CD4-positive, alpha-beta T cell treated with Interleukin-21 for 1 hour (primary cell): ENCODE data around the gene GUCY1A2.
"Not testable (repeated sequence)": the region's sequence is repeated elsewhere in the genome, so short reads cannot be mapped to it uniquely, and the experiment has no call there.

Source experiments
- DNase-seq: peaks from one replicate; pipeline ENCODE4 v3.0.0-alpha.2; 2020

GUCY1A2 gene, protein sequence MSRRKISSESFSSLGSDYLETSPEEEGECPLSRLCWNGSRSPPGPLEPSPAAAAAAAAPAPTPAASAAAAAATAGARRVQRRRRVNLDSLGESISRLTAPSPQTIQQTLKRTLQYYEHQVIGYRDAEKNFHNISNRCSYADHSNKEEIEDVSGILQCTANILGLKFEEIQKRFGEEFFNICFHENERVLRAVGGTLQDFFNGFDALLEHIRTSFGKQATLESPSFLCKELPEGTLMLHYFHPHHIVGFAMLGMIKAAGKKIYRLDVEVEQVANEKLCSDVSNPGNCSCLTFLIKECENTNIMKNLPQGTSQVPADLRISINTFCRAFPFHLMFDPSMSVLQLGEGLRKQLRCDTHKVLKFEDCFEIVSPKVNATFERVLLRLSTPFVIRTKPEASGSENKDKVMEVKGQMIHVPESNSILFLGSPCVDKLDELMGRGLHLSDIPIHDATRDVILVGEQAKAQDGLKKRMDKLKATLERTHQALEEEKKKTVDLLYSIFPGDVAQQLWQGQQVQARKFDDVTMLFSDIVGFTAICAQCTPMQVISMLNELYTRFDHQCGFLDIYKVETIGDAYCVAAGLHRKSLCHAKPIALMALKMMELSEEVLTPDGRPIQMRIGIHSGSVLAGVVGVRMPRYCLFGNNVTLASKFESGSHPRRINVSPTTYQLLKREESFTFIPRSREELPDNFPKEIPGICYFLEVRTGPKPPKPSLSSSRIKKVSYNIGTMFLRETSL

DNA sequence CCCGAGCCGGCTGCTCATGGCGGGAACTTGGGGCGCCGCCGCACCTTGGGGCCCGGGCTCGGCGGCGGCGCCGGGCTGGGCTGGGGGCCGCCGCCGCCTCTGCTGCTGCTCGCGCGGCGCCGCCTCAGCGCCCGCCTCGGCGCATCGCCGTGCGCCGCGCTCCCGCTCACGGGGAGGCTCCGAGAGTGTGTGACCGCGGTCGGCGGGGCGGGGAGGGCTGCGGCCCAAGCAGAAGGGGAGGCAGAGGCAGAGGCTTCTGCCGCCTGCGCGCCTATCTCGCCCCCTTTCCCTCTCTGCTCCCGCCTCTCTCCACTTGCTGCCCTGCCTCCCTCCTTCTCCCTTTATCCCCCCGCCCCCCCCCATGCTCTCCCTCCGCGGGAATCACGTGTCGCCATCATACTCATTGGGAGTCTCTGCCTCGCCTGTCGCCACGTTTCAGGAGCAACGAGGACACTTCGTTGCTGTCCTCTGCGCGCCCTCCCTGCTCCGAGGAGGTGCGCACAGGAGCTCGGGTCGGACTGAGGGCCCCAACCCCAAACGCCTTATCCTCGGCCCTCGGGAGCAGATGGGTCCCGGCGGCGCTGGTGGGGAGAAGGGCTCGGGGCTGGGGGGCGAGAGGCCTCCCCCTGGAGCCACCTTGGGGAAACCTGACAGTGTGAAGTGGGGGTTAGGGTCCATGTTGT lies at the start of gene GUCY1A2:
Gene GUCY1A2, minus strand, starts transcription at position 258 of the 683 bp plus-strand sequence. CDS start 421 bp downstream, outside the sequence.
- no peak for DNase-seq

DNA sequence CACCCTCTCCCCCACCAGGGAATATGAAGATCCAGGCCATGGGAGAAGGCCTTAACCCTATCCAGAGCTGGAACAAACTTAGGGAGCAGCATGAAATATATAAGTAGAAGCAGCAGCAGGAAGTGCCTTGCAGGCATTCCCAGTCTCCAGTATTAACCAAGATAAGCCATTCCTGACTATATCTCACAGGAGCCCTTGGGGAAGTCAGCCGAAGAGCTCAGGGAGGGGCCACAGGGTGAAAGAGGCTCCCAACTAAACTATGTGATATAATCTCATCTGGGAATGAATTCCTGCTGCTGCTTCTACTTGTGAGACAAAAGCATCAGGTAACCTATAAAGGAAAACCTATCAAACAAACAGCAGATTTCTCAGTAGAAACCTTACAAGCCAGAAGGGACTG lies 36.1 kb upstream of the GUCY1A2 start:
- DNase-seq = no peak

DNA sequence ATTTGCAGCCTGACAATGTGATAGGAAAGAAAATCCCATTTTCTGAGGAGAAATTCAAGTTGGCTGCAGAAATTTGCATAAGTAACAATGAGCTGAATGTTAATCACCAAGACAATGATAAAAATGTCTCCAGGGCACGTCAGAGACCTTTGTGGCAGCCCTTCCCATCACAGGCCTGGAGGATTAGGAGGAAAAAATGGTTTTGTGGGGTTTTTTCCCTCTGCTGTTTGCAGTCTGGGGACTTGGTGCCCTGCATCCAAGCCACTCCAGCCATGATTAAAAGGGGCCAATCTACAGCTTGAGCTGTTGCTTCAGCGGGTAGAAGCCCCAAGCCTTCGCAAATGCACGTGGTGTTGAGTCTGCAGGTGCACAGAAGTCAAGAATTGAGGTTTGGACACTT lies 33.1 kb upstream of the GUCY1A2 start:
- not testable (repeated sequence) for DNase-seq

DNA sequence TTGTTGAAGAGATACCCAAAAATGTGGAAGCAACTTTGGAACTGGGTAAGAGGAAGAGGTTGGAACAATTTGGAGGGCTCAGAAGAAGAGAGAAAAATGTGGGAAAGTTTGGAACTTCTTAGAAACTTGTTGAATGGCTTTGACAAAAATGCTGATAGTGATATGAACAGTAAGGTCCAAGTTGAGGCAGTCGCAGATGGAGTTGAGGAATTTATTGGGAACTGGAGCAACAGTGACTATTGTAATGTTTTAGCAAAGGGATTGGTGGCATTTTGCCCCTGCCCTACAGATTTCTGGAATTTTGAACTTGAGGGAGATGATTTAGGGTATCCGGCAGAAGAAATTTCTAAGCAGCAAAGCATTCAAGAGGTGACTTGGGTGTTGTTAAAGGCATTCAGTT lies 32.6 kb upstream of the GUCY1A2 start:
- DNase-seq = not testable (repeated sequence)

DNA sequence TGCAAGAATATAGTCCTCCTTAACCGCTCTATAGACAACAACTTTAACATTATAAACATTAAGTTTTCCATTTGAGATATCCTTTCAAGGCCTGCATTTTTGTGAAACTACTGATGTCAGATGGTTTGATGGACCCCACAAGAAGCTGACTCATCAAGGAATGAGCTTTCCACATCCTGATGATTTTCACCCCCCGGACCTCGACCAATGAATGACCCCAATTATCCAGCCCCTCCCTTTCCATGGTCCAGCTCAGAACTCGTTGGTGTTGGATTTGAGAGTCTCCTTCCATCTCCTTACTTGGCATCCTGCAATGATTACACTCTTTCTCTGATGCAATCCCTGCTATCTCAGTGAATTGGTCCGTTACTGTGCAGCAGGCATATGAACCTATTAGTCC lies 31.8 kb upstream of the GUCY1A2 start:
- DNase-seq = no peak

DNA sequence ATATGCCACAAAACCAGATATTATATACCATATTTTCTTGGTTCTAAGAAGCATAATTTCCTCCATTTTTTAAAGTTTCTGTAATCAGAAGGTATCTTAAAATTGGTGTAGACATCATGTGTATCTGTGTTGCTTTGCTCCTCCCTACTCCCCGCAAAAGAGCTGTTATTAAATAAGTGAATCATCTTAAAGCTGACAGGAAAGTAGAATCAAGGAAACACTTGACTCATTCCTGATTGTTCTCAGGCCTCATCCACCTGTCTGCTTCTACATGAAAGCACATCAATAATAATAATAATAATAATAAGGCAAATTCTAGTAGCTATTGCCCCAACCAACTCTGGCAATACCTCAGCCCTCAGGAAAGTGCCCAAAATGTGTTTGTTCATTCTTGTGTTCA lies 26.2 kb upstream of the GUCY1A2 start:
- DNase-seq = no peak

DNA sequence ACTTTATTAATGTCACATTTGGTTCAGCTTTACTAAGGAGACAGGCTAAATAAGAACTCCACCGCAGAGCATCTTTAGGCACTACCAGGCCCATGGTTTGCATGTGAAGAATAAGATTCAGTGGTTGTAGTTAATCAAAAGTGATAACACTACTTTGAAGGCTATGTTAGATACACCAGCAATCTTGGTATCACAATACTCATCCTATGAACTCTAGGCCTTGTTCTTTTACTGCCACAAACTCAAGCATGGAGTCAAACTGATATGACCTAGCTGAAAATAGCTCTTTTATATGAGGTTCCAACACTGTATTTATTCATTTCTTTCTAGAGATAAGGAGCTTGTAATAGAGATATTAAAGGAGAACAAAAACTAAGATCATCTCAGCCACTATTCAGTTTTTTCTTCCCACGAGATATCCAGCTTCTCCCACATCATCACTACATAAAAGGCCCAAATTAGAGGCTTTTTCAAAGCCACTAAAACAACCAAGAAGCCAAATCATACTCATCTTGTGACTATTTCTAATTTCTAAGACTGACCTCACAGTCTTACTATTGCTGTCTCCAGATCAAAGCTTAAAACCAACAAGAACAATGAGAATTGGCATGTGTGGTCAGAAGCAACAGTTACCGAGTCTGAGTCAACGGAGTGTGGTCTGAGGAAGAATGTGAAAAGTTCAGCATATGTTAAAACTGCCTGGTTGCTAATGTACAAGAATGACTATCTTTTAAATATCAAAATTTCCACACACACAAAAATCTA lies 25.1 kb upstream of the GUCY1A2 start:
- DNase-seq = no peak

DNA sequence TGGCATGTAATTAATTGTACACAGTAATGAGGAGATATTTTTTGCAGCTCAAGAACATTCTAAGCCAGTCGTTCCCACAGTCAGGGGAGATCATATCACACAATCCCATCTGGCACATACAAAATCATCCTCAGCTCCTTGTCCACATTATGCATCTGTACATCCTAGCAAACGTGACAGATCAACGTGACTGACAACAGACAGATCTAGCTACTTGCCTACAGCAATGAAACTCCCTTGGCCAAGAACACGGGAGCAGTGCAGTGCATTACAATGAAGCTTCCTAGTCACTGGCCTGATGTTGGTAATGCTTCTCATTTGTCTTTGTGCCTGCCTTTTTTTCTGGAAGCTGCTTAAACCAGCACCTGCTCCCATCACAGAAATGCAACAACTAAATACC lies 24.5 kb upstream of the GUCY1A2 start:
- DNase-seq = no peak

DNA sequence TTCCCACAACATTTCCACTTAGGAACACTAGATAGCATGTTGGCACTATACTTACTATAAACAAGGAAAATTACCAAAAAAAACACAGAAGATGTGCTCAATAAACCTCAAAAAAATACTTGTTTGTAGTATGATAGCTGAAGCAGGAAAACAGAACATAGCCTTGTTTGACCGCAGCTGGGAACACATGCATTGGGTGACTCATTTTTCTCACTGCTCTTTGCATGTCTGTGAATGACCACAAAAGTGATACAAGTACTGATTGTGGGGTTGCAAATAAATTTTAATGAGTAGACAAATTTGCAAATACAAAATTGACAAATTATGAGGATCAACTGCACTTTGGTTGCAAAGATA lies 22.8 kb upstream of the GUCY1A2 start:
- DNase-seq = no peak

DNA sequence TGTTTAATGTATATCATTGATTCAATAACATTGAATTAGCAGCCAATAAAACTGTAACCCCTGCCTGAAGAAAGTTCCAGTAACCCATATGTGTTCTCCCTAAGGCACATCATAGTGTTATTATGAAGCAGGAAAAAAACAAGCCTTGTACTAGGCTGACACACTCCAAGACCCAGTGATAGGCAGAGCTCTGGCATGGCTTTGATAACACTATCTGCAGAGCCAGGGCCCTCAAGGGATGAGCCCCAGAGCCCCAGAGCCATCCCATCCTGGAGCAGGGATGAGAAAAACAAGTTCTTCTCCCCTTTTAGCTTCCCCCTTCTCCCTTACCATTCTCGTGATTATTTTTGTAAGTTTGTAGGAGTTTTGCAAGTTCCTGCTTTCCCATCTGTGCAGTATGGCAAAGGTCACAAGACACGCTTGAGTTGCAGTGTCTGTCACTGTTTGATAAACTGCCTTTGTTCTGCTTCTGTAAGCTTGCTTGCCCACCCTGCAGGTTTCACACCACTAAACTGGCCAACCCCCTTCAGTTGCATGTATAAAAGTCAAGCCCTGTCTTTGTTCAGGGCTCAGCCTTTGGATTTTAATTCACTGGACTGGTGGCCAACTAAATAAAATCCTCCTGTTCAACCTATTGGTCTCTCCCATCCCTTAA lies 22.3 kb upstream of the GUCY1A2 start:
- DNase-seq = no peak

DNA sequence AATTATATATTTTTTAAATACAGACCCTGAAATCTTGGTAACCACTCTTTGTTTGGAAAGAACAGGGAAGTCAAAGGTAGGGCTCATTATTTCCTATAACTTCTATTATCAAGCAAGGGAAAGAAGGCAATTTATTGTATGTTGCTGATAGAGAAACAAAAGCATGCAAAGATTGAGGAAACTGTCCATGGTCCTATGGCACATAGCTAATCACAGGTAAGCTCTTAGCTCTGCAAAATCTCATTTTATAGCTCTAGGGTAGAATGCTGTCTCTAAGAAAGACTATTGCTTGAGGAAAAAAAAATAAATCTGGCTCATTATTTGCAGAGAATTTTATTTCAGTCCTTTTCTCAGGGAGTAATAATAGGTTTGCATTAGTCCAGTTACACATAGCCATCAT lies 7.4 kb upstream of the GUCY1A2 start:
- no peak for DNase-seq

DNA sequence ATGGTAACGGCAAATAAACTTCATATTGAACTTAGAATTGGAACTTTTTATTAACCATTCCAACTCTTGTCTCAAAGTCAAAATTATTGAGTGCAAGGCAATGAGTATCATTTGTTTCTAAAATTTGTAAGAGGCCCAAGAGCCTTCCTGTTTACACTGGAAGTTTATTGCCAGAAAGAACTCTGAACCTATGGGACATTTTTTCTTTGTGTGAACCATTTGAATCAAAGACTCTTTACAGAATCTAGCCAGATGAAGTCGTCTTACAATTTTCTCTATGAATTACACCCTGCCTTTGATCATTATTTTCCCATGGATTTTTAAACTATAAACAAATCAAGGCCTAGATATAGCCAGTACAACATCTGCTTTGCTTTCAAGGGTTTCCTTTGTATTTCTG lies 2.3 kb upstream of the GUCY1A2 start:
- DNase-seq = no peak

DNA sequence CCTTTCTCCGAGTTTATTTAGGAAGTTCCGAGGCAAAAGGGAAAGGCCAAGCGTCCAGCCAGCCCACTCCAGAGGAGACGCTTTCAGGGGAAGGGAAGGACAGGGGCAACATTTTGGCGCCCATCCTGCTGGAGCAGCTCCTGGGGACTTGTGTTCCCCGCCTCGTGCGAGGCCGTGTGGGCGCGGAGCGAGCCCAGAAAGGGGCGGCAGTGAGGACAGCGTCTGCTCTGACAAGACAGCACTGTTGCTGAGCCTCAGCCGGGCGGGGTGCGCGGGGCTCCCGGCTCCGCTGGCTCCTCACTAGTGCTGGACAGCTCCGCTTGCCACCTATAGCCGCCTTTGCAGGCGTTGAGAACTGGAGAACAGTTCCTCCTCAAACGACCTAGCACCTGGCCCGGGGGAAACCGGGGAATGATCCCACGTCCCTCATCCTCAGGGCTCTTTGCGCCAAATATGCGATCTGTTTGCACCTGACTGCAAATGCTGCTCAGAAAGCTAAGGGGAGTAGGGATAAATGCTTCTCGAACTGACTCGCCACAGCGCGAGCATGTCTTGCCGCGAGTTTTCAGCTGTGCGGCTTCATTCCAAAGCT lies 722 bp upstream of the GUCY1A2 start:
- DNase-seq = no peak

DNA sequence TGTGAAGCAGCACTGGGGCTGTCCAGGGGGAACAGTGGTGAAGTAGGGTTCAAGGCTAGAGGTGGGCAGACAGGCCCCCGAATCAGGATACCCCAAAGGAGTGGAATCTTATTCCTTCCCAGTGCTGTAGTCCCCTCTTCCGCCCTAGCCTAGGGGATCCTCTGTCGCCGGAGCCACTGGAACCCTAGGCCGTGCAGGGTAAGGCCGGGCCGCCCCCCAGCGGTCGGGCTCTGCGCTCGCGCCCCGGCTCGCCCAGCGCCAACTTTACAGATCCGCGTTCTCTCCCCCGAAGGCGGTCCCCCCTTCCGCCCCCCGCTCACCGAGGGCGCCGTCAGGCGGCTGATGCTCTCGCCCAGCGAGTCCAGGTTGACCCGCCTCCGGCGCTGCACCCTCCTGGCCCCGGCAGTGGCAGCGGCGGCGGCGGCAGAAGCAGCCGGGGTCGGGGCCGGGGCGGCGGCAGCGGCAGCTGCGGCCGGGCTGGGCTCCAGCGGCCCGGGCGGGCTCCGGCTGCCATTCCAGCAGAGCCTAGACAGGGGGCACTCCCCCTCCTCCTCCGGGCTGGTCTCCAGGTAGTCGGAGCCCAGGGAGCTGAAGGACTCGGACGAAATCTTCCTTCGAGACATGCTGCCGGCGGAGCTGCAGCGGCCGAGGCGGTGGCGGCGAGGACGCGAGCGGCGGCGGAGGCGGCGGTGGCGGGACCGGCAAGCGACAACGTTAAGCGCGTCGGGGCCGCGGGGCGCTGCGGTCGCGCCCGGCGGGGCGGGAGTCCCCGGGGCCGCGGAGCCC lies 650 bp downstream of the GUCY1A2 start:
- no peak for DNase-seq

DNA sequence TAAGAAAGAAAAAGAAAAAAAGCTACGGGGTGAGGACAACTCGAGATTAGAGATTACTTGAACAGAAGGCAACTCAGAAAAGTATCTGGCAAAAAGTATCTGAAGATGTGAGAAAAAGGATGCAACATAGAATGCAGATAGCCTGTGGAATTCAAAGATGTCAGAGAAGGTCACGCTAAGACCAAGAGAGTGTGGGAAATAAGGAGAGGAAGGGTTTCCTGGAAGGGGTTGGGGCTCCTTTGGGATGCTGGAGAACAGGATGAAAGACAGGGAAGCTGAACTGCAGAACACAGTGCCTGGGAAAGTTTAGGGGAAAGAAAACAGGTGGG lies 1.2 kb downstream of the GUCY1A2 start:
- no peak for DNase-seq

DNA sequence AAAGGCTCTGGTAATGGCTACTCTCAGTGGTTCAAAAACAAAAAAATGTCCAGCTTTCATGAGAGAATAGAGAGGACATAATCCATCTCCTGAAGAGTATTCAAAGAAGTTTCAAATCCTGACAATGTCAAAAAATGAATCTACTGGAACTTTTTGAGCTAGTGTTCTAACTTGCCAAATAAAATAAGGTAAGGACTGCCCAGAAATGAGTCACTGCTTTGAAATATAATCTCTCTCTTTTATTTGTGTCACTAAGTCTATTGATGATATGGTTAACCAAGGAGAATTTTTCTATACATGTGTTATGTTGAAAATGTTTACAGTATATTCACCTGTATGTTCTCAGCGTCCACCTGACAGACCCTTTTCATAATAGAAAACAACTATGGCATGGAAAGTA lies 3.4 kb downstream of the GUCY1A2 start:
- DNase-seq = no peak

DNA sequence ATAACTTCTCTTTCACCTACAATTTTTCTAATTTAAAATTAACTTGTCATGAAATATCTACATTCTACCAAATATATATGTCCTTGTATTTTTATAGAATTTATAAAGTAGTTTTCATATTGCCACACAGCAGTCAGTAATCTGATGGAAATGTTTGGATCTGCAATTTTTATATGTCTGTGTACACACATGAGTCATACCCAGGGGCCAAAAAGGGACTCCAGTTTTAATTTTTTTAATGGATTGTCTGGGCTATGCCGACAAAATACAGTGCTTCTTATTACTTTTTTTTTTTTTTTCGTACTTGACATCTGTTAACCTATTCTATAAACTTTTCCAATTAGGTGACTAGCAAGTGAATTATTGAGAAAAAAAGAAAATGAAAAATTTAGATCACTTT lies 6.3 kb downstream of the GUCY1A2 start:
- no peak for DNase-seq

DNA sequence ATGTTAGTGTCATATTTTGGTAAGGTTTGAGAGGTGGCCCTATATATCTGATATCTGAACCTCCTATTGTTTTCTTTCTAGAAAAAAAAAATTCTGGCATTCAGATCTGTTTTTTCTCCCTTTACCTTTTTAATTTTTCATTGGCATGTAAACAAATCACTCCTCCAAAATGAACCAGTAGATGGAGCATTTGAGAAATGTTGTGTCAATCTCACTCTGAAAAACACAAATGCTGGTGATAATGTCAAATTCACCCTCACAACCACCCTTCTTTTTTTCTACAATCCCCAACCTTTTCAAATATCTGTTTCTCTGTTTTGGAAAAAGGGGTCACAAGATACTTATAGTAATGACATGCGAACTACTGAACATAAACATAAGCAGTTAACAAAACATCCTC lies 9.1 kb downstream of the GUCY1A2 start:
- no peak for DNase-seq

DNA sequence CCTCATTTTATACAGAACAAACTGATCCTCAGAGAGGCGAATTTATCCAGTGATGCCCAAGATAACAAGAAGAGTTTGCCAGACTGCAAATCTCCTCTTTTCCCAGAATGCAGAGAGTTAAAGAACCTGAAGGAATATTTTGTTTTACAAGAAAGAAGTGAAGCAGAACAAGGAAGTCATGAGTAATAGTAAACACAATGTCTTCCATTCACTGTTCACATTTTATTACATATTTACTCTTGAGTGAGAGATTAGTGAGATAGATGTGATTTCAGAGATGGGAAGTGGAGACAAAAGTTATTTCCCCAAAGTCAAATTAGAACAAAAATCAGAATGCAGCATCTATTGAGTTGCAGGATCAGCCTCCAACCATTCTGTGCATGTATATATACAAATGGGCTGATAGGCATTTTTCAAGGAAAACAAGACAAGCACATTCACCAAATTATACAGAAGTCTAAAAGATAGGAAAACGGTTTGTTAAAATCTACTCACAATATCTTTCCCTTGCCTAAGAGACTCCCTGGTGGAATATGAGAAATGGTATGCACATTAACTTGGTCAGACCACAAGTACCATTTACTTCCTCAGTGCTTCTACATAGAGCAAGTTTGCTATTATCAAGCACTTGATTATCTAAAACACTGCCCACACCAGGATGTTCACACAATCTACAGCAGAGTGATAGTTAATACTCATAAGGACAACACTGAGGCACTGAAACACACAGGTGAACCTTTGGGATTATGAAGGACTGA lies 12.0 kb downstream of the GUCY1A2 start:
- no peak for DNase-seq

DNA sequence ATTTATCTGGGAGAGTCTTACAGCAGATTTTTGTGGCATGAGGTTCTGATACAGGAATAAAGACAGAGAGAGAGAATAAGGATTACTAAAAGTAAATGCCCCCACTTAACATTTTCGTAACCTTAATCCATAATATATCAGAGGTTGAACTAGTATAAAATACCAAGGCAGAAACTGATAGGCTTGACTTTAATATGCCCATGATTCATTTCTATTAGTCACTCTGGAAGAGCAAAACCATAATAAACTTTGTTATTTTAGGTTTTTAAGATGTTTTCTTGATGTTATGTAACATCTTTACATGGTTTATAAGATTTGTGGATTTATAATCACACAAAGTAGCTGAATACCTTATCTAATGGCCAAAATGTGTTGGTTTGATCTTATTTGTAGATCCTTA lies 19.1 kb downstream of the GUCY1A2 start:
- DNase-seq = no peak

DNA sequence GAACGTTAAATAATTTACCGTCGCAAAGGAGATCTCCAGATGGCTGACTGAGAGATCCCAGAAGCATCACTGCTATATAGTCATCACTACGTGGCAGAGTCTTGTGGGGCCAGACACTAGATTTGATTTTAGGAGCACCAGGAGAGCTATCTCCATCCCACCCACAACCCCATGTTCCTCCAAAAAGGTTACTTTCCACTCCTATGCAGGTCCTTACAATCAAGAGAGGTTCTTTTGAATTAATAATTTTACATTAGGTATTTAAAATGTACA lies 19.4 kb downstream of the GUCY1A2 start:
- no peak for DNase-seq
